ENCODE results near the gene KDM5A.

GRCh38 chr12:233615-233968, 155.5 kb downstream of the KDM5A start:
- TF ChIP-seq CTCF (IDR thresholded peaks at IDR 0.05) (no peak), POLR2AphosphoS5 (IDR thresholded peaks at IDR 0.05) (no peak)
